ACHN (cell line): ENCODE measurements around the gene STARD3.
A peak's percentile ranks its signal among the peaks of the same experiment; 100 is the strongest.

Experiments used
- DNase-seq: peaks from one replicate; pipeline ENCODE4 v3.0.0-alpha.2; 2015
- in situ Hi-C: cut with HindIII; loops from 2 replicates; pipeline ENCODE4 v1.10.0; 2017; ENCODE audit warnings: low sequenced_read_pairs, low pct_ligation_motif_present, low pct_unique_long_range_greater_than_20kb

Gene STARD3

GRCh38 chr17:39665642-39666224, 28.8 kb downstream of the STARD3 start:
- peak; percentile 32 for DNase-seq
- in situ Hi-C loops, result no loop called here

GRCh38 chr17:39666231-39666600, 29.3 kb downstream of the STARD3 start:
- no peak for DNase-seq
- in situ Hi-C loops, result no loop called here

GRCh38 chr17:39666601-39667261, 29.8 kb downstream of the STARD3 start:
- no peak for DNase-seq
- in situ Hi-C loops, result no loop called here

- in situ Hi-C loops, result no loop called here
- DNase-seq, result no peak
These were observed 30.5 kb downstream of the STARD3 start for GRCh38 chr17:39667262-39667944.

GRCh38 chr17:39667945-39668924, 31.3 kb downstream of the STARD3 start, which contains the start of gene PNMT:
Gene PNMT, plus strand, starts transcription at chr17:39668453. Its CDS starts 23 bp downstream, at chr17:39668476.
- peak; percentile 72 for DNase-seq
- in situ Hi-C loops, result no loop called here

GRCh38 chr17:39669897-39670735, 33.2 kb downstream of the STARD3 start:
- in situ Hi-C loops, result no loop called here
- no peak for DNase-seq

- in situ Hi-C loops, result no loop called here
- no peak for DNase-seq
These were observed 33.8 kb downstream of the STARD3 start for GRCh38 chr17:39670746-39671145.

- in situ Hi-C loops, result no loop called here
- DNase-seq, result peak; percentile 47
These were observed 34.9 kb downstream of the STARD3 start for GRCh38 chr17:39671651-39672521.

GRCh38 chr17:39672522-39673334, 35.8 kb downstream of the STARD3 start:
- in situ Hi-C loops, result no loop called here
- DNase-seq, result no peak

- no peak for DNase-seq
- in situ Hi-C loops, result no loop called here
These were observed 36.6 kb downstream of the STARD3 start for GRCh38 chr17:39673335-39674081.

GRCh38 chr17:39674179-39674578, 37.2 kb downstream of the STARD3 start:
- in situ Hi-C loops, result no loop called here
- DNase-seq, result no peak

GRCh38 chr17:39674702-39675389, 37.9 kb downstream of the STARD3 start:
- in situ Hi-C loops, result no loop called here

GRCh38 chr17:39675390-39676082, 38.6 kb downstream of the STARD3 start:
- in situ Hi-C loops, result no loop called here
- no peak for DNase-seq

More at GRCh38 chr17:39674702-39675389, 37.9 kb downstream of the STARD3 start:
- no peak for DNase-seq

GRCh38 chr17:39676198-39676819, 39.4 kb downstream of the STARD3 start:
- no peak for DNase-seq
- in situ Hi-C loops, result no loop called here
